Measurements from ENCODE around the gene KIF12.
"Not testable (repeated sequence)": the region's sequence is repeated elsewhere in the genome, so short reads cannot be mapped to it uniquely, and the experiment has no call there.

KIF12 gene

GRCh38 chr9:114098936-114099668 lies at the start of gene KIF12:
Gene KIF12, minus strand, starts transcription at chr9:114099292. Its CDS starts 16 bp downstream, at chr9:114099276.
- peak; percentile 17 for DNase-seq

GRCh38 chr9:114146735-114147134 lies 47.6 kb upstream of the KIF12 start:
- no peak for DNase-seq

- DNase-seq: no peak
These were observed 44.1 kb upstream of the KIF12 start for GRCh38 chr9:114143234-114143633.

GRCh38 chr9:114141553-114142402 lies 42.7 kb upstream of the KIF12 start:
- no peak for DNase-seq

GRCh38 chr9:114140850-114141249 lies 41.8 kb upstream of the KIF12 start:
- no peak for DNase-seq

GRCh38 chr9:114140401-114140800 lies 41.3 kb upstream of the KIF12 start:
- no peak for DNase-seq

- no peak for DNase-seq
These were observed 40.0 kb upstream of the KIF12 start for GRCh38 chr9:114139071-114139470.

- no peak for DNase-seq
These were observed 39.5 kb upstream of the KIF12 start for GRCh38 chr9:114138552-114138971.

- no peak for DNase-seq
These were observed 38.7 kb upstream of the KIF12 start for GRCh38 chr9:114137831-114138230.

- no peak for DNase-seq
These were observed 35.8 kb upstream of the KIF12 start for GRCh38 chr9:114134827-114135396.

GRCh38 chr9:114132550-114132918 lies 33.4 kb upstream of the KIF12 start:
- DNase-seq: no peak

GRCh38 chr9:114131808-114132549 lies 32.9 kb upstream of the KIF12 start:
- no peak for DNase-seq

- DNase-seq: no peak
These were observed 31.7 kb upstream of the KIF12 start for GRCh38 chr9:114130624-114131277.

- no peak for DNase-seq
These were observed 31.0 kb upstream of the KIF12 start for GRCh38 chr9:114130141-114130540.

GRCh38 chr9:114128759-114129158 lies 29.7 kb upstream of the KIF12 start:
- DNase-seq: not testable (repeated sequence)

- DNase-seq: no peak
These were observed 27.4 kb upstream of the KIF12 start for GRCh38 chr9:114126247-114127060.

- DNase-seq: no peak
These were observed 26.5 kb upstream of the KIF12 start for GRCh38 chr9:114125476-114126013.

- DNase-seq: no peak
These were observed 25.8 kb upstream of the KIF12 start for GRCh38 chr9:114124666-114125475.

- DNase-seq: no peak
These were observed 25.0 kb upstream of the KIF12 start for GRCh38 chr9:114124138-114124537.

Measured in NCI-H2029 (cell line).